Stomach (tissue), 9 donors: ENCODE data around the gene GPR87. TPM values are rescaled to one million over a fixed set of nuclear protein-coding genes. Genes with fewer than 3 reads are reported as not detected.

Experiments
- DNase-seq, 2 donors: peaks; one replicate each; pipeline versions ENCODE4 v3.0.0 to v3.0.0-alpha.2; 2013 to 2019
- H3K27ac ChIP-seq, 5 donors: fragments of 200-600 bp in 4 of 5; sonication (generic) in 4 of 5; one replicate each; pipeline ENCODE4 v1.5.1; 2013 to 2019; ENCODE audit warnings: mild to moderate bottlenecking in 1 of 5, moderate library complexity in 1 of 5
- H3K27me3 ChIP-seq, 3 donors: fragments of 200-600 bp; sonication (generic); one replicate each; pipeline ENCODE4 v1.5.1; 2017 to 2019; ENCODE audit warnings: mixed run types in 1 of 3
- H3K36me3 ChIP-seq, 4 donors: fragments of 200-600 bp; sonication (generic); 1 replicate in 3 of 4; 2 replicates in 1 of 4; pipeline ENCODE4 v1.5.1; 2016 to 2019
- H3K4me1 ChIP-seq, 4 donors: fragments of 200-600 bp; sonication (generic); one replicate each; pipeline ENCODE4 v1.5.1; 2016 to 2019
- H3K4me3 ChIP-seq, 4 donors: fragments of 200-600 bp; sonication (generic) in 3 of 4; one replicate each; pipeline ENCODE4 v1.5.1; 2016 to 2019; ENCODE audit warnings: mild to moderate bottlenecking in 1 of 4
- H3K9me3 ChIP-seq, 4 donors: fragments of 200-600 bp; sonication (generic); one replicate each; pipeline ENCODE4 v1.5.1; 2016 to 2019
- EP300 ChIP-seq: sonication (generic); formaldehyde crosslinking; IDR thresholded peaks from one replicate; pipeline ENCODE4 v1.6.1; 2017; ENCODE audit warnings: antibody characterized with exemption
- POLR2A ChIP-seq, 4 donors: fragments of 450-650 bp; IDR thresholded peaks; one replicate each; pipeline ENCODE4 v1.6.1; 2016; ENCODE audit warnings: antibody characterized with exemption in 4 of 4, control low read depth in 2 of 4, mild to moderate bottlenecking in 1 of 4, moderate library complexity in 1 of 4
- POLR2AphosphoS5 ChIP-seq, 3 donors: sonication (generic); formaldehyde crosslinking; IDR thresholded peaks; one replicate each; pipeline ENCODE4 v1.6.1; 2016; ENCODE audit warnings: antibody characterized with exemption in 3 of 3
- WGBS, 5 donors: extraction: QIAGEN DNeasy Blood & Tissue Kit in 3 of 5; methylation state at CpG; one replicate each; pipeline versions ENCODE4 v1.1.5 to v1.1.7; 2013 to 2018; 5-methylcytosine and 5-hydroxymethylcytosine counted together
- intact Hi-C: fragments of 100-400 bp; cut with DNase I; formaldehyde crosslinking; loops from one replicate; pipeline ENCODE4 v1.15.1; 2023; ENCODE audit warnings: low total_unique reads
- polyA plus RNA-seq, 3 donors: library from polyadenylated mRNA; stranded (reverse); fragments of 200-250 nt; gene quantifications; one replicate each; pipeline ENCODE4 v1.2.3, GENCODE V29; 2013
- total RNA-seq, 5 donors: library from RNA; depleted of rRNA; stranded (reverse); fragments of >200 nt; gene quantifications; one replicate each; pipeline versions ENCODE4 v1.1.0 to v1.2.3, GENCODE V29; 2014 to 2016
- TF ChIP-seq, protein P1 (sequence below), 7 experiments: fragments of 450-650 bp in 4 of 7; fragments of 200-600 bp in 3 of 7; sonication (generic) in 3 of 7; IDR thresholded peaks; one replicate each; pipeline ENCODE4 v1.5.1; 2016 to 2019; ENCODE audit warnings: antibody characterized with exemption in 7 of 7, control low read depth in 2 of 7, mild to moderate bottlenecking in 1 of 7
- donor health status: healthy with polysubstance abuse.
- donor health status: Bipolar disorder and iron deficiency.
- donor health status: healthy.

Gene GPR87
- total and polyA plus RNA-seq, 8 donors, result 0.37 to 32.3 TPM; not detected in 6

DNA sequence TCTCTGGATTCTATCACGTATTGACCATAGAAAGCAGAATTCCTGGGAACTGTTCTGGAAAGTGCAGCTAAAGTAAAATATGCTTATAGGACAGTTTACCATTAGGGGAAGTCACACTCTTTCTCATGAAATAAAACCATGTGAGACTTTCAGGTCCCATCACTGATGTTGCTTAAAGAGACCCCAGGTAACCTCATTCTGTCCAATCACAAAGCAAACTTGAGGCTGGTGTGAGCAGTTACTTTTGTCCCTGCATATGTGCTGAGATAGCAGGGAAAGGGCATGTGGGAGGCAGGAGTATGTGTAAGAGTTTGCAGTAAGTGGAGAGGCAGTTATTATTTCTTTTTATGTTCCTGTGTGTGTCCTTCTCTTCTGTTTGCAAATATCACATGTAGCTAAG, 16.1 kb downstream of the GPR87 start:
- no peak overlapping the region for H3K27ac ChIP-seq
- no peak for DNase-seq
- no peak for TF ChIP-seq POLR2AphosphoS5 (IDR thresholded peaks at IDR 0.05)
- TF ChIP-seq, protein P1, sequence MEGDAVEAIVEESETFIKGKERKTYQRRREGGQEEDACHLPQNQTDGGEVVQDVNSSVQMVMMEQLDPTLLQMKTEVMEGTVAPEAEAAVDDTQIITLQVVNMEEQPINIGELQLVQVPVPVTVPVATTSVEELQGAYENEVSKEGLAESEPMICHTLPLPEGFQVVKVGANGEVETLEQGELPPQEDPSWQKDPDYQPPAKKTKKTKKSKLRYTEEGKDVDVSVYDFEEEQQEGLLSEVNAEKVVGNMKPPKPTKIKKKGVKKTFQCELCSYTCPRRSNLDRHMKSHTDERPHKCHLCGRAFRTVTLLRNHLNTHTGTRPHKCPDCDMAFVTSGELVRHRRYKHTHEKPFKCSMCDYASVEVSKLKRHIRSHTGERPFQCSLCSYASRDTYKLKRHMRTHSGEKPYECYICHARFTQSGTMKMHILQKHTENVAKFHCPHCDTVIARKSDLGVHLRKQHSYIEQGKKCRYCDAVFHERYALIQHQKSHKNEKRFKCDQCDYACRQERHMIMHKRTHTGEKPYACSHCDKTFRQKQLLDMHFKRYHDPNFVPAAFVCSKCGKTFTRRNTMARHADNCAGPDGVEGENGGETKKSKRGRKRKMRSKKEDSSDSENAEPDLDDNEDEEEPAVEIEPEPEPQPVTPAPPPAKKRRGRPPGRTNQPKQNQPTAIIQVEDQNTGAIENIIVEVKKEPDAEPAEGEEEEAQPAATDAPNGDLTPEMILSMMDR (IDR thresholded peaks at IDR 0.05), result no peak
- no peak for TF ChIP-seq POLR2A (IDR thresholded peaks at IDR 0.05)
- TF ChIP-seq EP300, result no peak
- no peak overlapping the region for H3K4me3 ChIP-seq
- no peaks in the 10 kb centered on the region for H3K36me3 ChIP-seq
- WGBS, 5 donors, result 81 to 94% (median 92%) methylated on average over 1 of the region's 1 CpG
- intact Hi-C loops, result no loop called here
- H3K4me1 ChIP-seq, result peaks cover 7 to 13% (median 9%) of the 10 kb centered on the region in 4 donors
- no peaks in the 10 kb centered on the region for H3K9me3 ChIP-seq
- no peaks in the 10 kb centered on the region for H3K27me3 ChIP-seq

DNA sequence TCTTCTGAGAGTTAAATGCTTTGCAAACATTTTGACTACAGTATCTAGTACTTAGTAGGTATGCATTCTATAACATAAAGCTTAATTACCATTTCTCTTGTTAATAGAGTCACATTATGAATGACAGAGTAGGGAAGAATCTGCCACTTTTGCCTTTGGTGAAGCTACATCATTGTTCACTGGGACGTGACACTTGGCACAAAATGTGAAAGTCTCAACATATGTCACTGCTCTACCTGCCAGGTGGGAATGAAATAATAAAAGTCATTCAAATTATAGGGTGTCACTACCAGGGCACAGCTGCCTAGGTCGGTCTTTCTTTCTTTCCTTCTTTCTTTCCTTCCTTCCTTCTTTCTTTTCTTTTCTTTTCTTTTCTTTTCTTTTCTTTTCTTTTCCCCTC, 17.6 kb downstream of the GPR87 start:
- Histone ChIP-seq H3K4me3 (no peak overlapping the region), H3K4me1 (no peaks in the 10 kb centered on the region), H3K9me3 (no peaks in the 10 kb centered on the region), H3K27ac (no peak overlapping the region), H3K36me3 (no peaks in the 10 kb centered on the region), H3K27me3 (no peaks in the 10 kb centered on the region)
- DNase-seq, result no peak
- intact Hi-C loops, result no loop called here
- WGBS, 5 donors, result 71 to 94% (median 88%) methylated on average over 2 of the region's 2 CpGs
- TF ChIP-seq EP300 (no peak), POLR2AphosphoS5 (IDR thresholded peaks at IDR 0.05) (no peak)
- TF ChIP-seq, protein P1 (IDR thresholded peaks at IDR 0.05), result no peak

DNA sequence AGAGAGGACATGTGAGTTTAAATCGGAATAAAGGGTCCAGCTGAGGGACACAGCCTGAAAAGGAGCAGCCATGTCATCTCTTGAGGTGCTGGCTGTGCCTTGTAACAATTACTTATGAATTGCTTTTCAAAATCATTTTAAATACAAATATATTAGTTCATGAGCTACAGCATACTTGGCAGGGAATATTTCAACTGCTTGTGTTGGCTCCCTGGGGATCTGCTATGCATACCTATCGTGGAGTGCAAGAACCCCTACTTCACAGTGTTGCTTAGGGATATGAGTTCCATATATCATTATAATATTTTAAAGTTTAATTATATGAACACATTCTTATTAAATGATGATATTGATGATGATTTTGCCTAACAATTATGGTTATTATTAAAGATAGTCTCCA, 19.2 kb downstream of the GPR87 start:
- no peak for TF ChIP-seq EP300
- no peak for TF ChIP-seq POLR2A (IDR thresholded peaks at IDR 0.05)
- TF ChIP-seq POLR2AphosphoS5 (IDR thresholded peaks at IDR 0.05), result no peak
- TF ChIP-seq, protein P1 (IDR thresholded peaks at IDR 0.05), result no peak
- Histone ChIP-seq H3K27ac (no peak overlapping the region), H3K4me1 (no peaks in the 10 kb centered on the region), H3K4me3 (no peak overlapping the region), H3K36me3 (no peaks in the 10 kb centered on the region), H3K9me3 (no peaks in the 10 kb centered on the region), H3K27me3 (no peaks in the 10 kb centered on the region)
- WGBS, 5 donors, result 45 to 71% (median 69%) methylated on average over 2 of the region's 2 CpGs
- no peak for DNase-seq
- intact Hi-C loops, result no loop called here

- intact Hi-C loops, result no loop called here
- Histone ChIP-seq H3K4me1 (no peaks in the 10 kb centered on the region), H3K27me3 (no peaks in the 10 kb centered on the region), H3K36me3 (no peaks in the 10 kb centered on the region), H3K27ac (no peak overlapping the region), H3K4me3 (no peak overlapping the region), H3K9me3 (no peaks in the 10 kb centered on the region)
- 86 to 98% (median 95%) methylated on average over 3 of the region's 3 CpGs for WGBS, 5 donors
- DNase-seq, result no peak
- TF ChIP-seq POLR2A (IDR thresholded peaks at IDR 0.05), result no peak
These were observed 20.4 kb downstream of the GPR87 start for GRCh38 chr3:151296226-151296625.

GRCh38 chr3:151293127-151293526, 23.5 kb downstream of the GPR87 start:
- intact Hi-C loops, result no loop called here
- 56 to 87% (median 70%) methylated on average over 6 of the region's 6 CpGs for WGBS, 5 donors

More at GRCh38 chr3:151293127-151293526, 23.5 kb downstream of the GPR87 start:
- Histone ChIP-seq H3K4me3 (no peak overlapping the region), H3K27ac (no peak overlapping the region), H3K36me3 (no peaks in the 10 kb centered on the region), H3K27me3 (no peaks in the 10 kb centered on the region), H3K9me3 (no peaks in the 10 kb centered on the region), H3K4me1 (no peaks in the 10 kb centered on the region)
- no peak for DNase-seq
- TF ChIP-seq, protein P1 (IDR thresholded peaks at IDR 0.05), result no peak
- TF ChIP-seq POLR2A (IDR thresholded peaks at IDR 0.05) (no peak), EP300 (no peak), POLR2AphosphoS5 (IDR thresholded peaks at IDR 0.05) (no peak)
